B cell (primary cell): Measurements from ENCODE around the gene DSCAML1. TPM values are rescaled to one million over a fixed set of nuclear protein-coding genes. Genes with fewer than 3 reads are reported as not detected.

Experiments
- ATAC-seq: fragments of 200-7000 bp; cut with Tn5 transposase; one replicate; pipeline ENCODE4 v1.10.0; 2021; ENCODE audit warnings: low read depth, mild to moderate bottlenecking, moderate number of reproducible peaks, moderate library complexity
- CTCF ChIA-PET: fragments of 350-600 bp; sonication (Branson Sonifier 250); formaldehyde crosslinking; loops from one replicate; lab custom pipeline; 2021; ENCODE audit warnings: antibody characterized with exemption, inconsistent platforms; lab: Charles Lee
- POLR2A ChIA-PET: fragments of 350-600 bp; sonication (Branson Sonifier 250); formaldehyde crosslinking; loops from one replicate; lab custom pipeline; 2021; ENCODE audit warnings: antibody characterized with exemption; lab: Charles Lee
- DNase-seq: peaks from one replicate; pipeline ENCODE4 v3.0.0; 2013
- H2AFZ ChIP-seq: 2 replicates; pipeline ENCODE4 v1.6.1; 2012; ENCODE audit warnings: mild to moderate bottlenecking, low read depth, low read length; ENCODE audit not compliant: insufficient read depth, poor library complexity, severe bottlenecking
- H3K27ac ChIP-seq, 2 donors: 1 replicate in 1 of 2; 2 replicates in 1 of 2; pipeline ENCODE4 v1.5.1; 2012 to 2013; ENCODE audit warnings: low read length in 2 of 2, mild to moderate bottlenecking in 2 of 2, moderate library complexity in 1 of 2
- H3K27me3 ChIP-seq, 4 experiments: fragments of 200-600 bp in 1 of 4; sonication (generic) in 1 of 4; replicated peaks in 1 of 4; 1 replicate in 2 of 4; 2 replicates in 2 of 4; pipeline versions ENCODE4 v1.6.1 to v1.7.0; 2013 to 2016; ENCODE audit warnings: low read length in 3 of 4, mild to moderate bottlenecking in 2 of 4, mixed read lengths in 1 of 4, moderate library complexity in 1 of 4; ENCODE audit not compliant: insufficient read depth in 4 of 4, control insufficient read depth in 3 of 4; ENCODE audit errors: control extremely low read depth in 1 of 4
- H3K36me3 ChIP-seq, 2 experiments: replicated peaks in 1 of 2; 1 replicate in 1 of 2; 2 replicates in 1 of 2; pipeline versions ENCODE4 v1.6.1 to v1.7.1; 2013; ENCODE audit warnings: low read length in 1 of 2; ENCODE audit not compliant: insufficient read depth in 2 of 2, control insufficient read depth in 1 of 2; ENCODE audit errors: control extremely low read depth in 1 of 2, extremely low read depth in 1 of 2
- H3K4me1 ChIP-seq, 2 donors: fragments of 200-600 bp in 1 of 2; sonication (generic) in 1 of 2; 1 replicate in 1 of 2; 2 replicates in 1 of 2; pipeline versions ENCODE4 v1.5.1 to v1.6.1; 2013 to 2017; ENCODE audit warnings: low read length in 2 of 2; ENCODE audit not compliant: control insufficient read depth in 2 of 2, insufficient read depth in 2 of 2
- H3K4me2 ChIP-seq: replicated peaks from 2 replicates; pipeline ENCODE3; 2012; ENCODE audit warnings: mild to moderate bottlenecking, low read depth, low read length; ENCODE audit not compliant: poor library complexity, severe bottlenecking
- H3K4me3 ChIP-seq, 5 experiments: fragments of 200-600 bp in 1 of 5; sonication (generic) in 1 of 5; 1 replicate in 3 of 5; 2 replicates in 2 of 5; pipeline versions ENCODE4 v1.5.1 to v1.7.0; 2011 to 2016; ENCODE audit warnings: low read length in 4 of 5, mild to moderate bottlenecking in 4 of 5, low read depth in 2 of 5, control low read depth in 1 of 5, moderate library complexity in 1 of 5; ENCODE audit not compliant: insufficient read depth in 1 of 5; ENCODE audit errors: control extremely low read depth in 1 of 5, extremely low read depth in 1 of 5
- H3K79me2 ChIP-seq: fragments of 200-600 bp; sonication (generic); one replicate; pipeline ENCODE4 v1.6.0; 2016; ENCODE audit warnings: low read length; ENCODE audit not compliant: control insufficient read depth, insufficient read depth
- H3K9ac ChIP-seq: fragments of 200-600 bp; sonication (generic); 2 replicates; pipeline ENCODE4 v1.6.1; 2017; ENCODE audit warnings: mild to moderate bottlenecking, low read length, moderate library complexity
- H3K9me3 ChIP-seq, 3 donors: one replicate each; pipeline versions ENCODE4 v1.6.1 to v1.7.1; 2013; ENCODE audit warnings: low read length in 2 of 3; ENCODE audit not compliant: control insufficient read depth in 2 of 3, insufficient read depth in 1 of 3; ENCODE audit errors: control extremely low read depth in 1 of 3
- H4K20me1 ChIP-seq: 2 replicates; pipeline ENCODE4 v1.6.0; 2012; ENCODE audit warnings: mild to moderate bottlenecking, low read length; ENCODE audit not compliant: insufficient read depth, control insufficient read depth, poor library complexity, severe bottlenecking
- H3K27ac Mint-ChIP-seq: one replicate; pipeline ENCODE4 v1.8.0; 2021; ENCODE audit warnings: mixed read lengths
- H3K27me3 Mint-ChIP-seq: one replicate; pipeline ENCODE4 v1.8.0; 2021; ENCODE audit warnings: mixed read lengths
- H3K4me1 Mint-ChIP-seq: one replicate; pipeline ENCODE4 v1.8.0; 2021; ENCODE audit warnings: mixed read lengths
- H3K4me3 Mint-ChIP-seq: one replicate; pipeline ENCODE4 v1.8.0; 2021; ENCODE audit warnings: mixed read lengths
- H3K9me3 Mint-ChIP-seq: one replicate; pipeline ENCODE4 v1.8.0; 2022; ENCODE audit warnings: mixed read lengths; ENCODE audit not compliant: insufficient read depth
- CTCF ChIP-seq: fragments of 200-600 bp; IDR thresholded peaks from one replicate; pipeline ENCODE4 v1.8.0; 2022; ENCODE audit warnings: antibody characterized with exemption, mild to moderate bottlenecking
- EZH2 ChIP-seq: IDR thresholded peaks from 2 replicates; pipeline ENCODE4 v1.6.1; 2012; ENCODE audit warnings: borderline replicate concordance, low read depth, mild to moderate bottlenecking, moderate library complexity, low read length; ENCODE audit not compliant: insufficient read depth, poor library complexity, severe bottlenecking
- WGBS: methylation state at CpG from one replicate; pipeline ENCODE4 v1.1.5; 2013; ENCODE audit warnings: missing lambda C conversion rate; ENCODE audit not compliant: insufficient coverage; 5-methylcytosine and 5-hydroxymethylcytosine counted together
- intact Hi-C: fragments of 100-400 bp; cut with micrococcal nuclease; formaldehyde crosslinking; loops from one replicate; pipeline ENCODE4 v1.10.0; 2022
- polyA plus RNA-seq: library from polyadenylated mRNA; depleted of rRNA; stranded (reverse); fragments of >200 nt; gene quantifications from 2 replicates; pipeline ENCODE4 v1.2.3, GENCODE V29; 2012
- total RNA-seq, 2 donors: library from RNA; stranded (reverse); fragments of 120-200 nt in 1 of 2; gene quantifications; 1 replicate in 1 of 2; 2 replicates in 1 of 2; pipeline versions ENCODE4 v1.2.3 to v1.2.4, GENCODE V29; 2013 to 2022

Gene DSCAML1
- total and polyA plus RNA-seq, 2 donors (not counting 1 experiment from before 2014, with no cell fraction given), result 1.2 to 6.2 TPM

GRCh38 chr11:117752071-117752470, 44.9 kb downstream of the DSCAML1 start:
- no peak for ATAC-seq
- TF ChIP-seq EZH2 (no peak), CTCF (no peak)
- Mint-ChIP-seq H3K27me3 (peaks cover 16% of the 10 kb centered on the region), H3K4me1 (no peaks in the 10 kb centered on the region), H3K9me3 (no peaks in the 10 kb centered on the region), H3K4me3 (no peak overlapping the region), H3K27ac (no peak overlapping the region)
- intact Hi-C loops, result no loop called here
- Histone ChIP-seq H3K36me3 (no peaks in the 10 kb centered on the region), H3K9ac (no peak overlapping the region), H2AFZ (no peak overlapping the region), H3K79me2 (no peaks in the 10 kb centered on the region), H3K4me2 (no peak overlapping the region), H3K9me3 (no peaks in the 10 kb centered on the region), H3K27ac (no peak overlapping the region), H3K4me3 (no peak overlapping the region), H3K4me1 (no peaks in the 10 kb centered on the region), H3K27me3 (peaks cover 0 to 5% (median 0%) of the 10 kb centered on the region in 4 experiments), H4K20me1 (no peaks in the 10 kb centered on the region)
- POLR2A ChIA-PET, result no interaction called here
- CTCF ChIA-PET, result interaction anchor here (1.2 kb wide), 1 partner anchor 56 kb away, joined by 3 read pairs; no protein-coding TSS in a partner anchor
- WGBS, result 100% methylated on average over 1 of the region's 2 CpGs
- DNase-seq, result no peak

DNA sequence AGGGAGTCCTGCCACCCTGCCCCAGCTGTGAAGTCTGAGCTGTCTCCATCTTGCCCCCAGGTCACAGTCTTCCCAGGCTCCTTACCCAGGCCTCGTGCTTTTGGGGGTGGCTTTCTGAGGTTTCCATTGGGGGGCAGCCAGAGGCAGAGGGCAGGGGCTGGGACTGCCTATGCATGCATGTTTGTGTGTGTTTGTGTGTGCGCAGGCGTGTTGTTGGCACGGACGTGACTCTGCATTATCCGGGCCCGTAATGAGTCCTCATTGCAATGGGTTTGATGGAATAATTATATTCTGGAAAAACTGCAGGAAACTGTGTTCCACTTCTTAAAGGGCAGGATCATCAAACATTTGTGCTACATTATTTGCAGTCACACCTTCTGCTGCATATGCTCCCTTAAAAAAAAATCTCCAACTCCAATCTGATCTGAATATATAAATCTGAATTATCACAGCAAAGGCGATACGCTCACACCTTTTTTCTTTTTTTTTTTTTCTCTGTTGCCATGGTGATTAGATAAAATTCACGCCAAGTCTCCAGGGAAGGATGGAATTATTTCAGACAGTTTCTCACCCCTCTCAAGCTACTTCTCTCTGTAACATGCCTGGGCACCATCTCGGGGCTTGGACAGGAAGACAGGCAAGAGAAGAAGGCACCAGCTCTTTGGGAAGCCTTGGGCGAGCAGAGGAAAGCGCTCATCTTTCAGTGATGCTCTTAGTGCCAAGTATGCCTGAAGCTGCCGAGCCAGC, 45.9 kb downstream of the DSCAML1 start:
- no peak overlapping the region for H3K4me3 Mint-ChIP-seq
- H3K79me2 ChIP-seq, result no peaks in the 10 kb centered on the region
- no peak overlapping the region for H3K27ac ChIP-seq
- H3K9ac ChIP-seq, result no peak overlapping the region
- H3K27me3 Mint-ChIP-seq, result peaks cover 11% of the 10 kb centered on the region
- ChIA-PET CTCF (no interaction called here), POLR2A (no interaction called here)
- intact Hi-C loops, result no loop called here
- H3K9me3 Mint-ChIP-seq, result no peaks in the 10 kb centered on the region
- H3K4me1 Mint-ChIP-seq, result no peaks in the 10 kb centered on the region
- no peak overlapping the region for H3K4me2 ChIP-seq
- DNase-seq (no peak), ATAC-seq (no peak)
- H3K27me3 ChIP-seq, result peaks cover 0 to 5% (median 0%) of the 10 kb centered on the region in 4 experiments
- WGBS, result 92% methylated on average over 7 of the region's 14 CpGs
- H4K20me1 ChIP-seq, result no peaks in the 10 kb centered on the region
- H3K27ac Mint-ChIP-seq, result no peak overlapping the region
- no peaks in the 10 kb centered on the region for H3K36me3 ChIP-seq
- no peak overlapping the region for H2AFZ ChIP-seq
- H3K4me1 ChIP-seq, result no peaks in the 10 kb centered on the region
- no peaks in the 10 kb centered on the region for H3K9me3 ChIP-seq
- TF ChIP-seq EZH2 (no peak), CTCF (no peak)
- no peak overlapping the region for H3K4me3 ChIP-seq
